H1 (cell line): Measurements from ENCODE around the gene SLC25A30. TPM values are rescaled to one million over a fixed set of nuclear protein-coding genes. Genes with fewer than 3 reads are reported as not detected.

ENCODE experiments used
- CTCF ChIA-PET: fragments of 300-600 bp; sonication (Branson Sonifier 250); formaldehyde crosslinking; loops from one replicate; lab custom pipeline; 2021; ENCODE audit not compliant: partially characterized antibody; lab: Charles Lee
- POLR2A ChIA-PET: fragments of 300-600 bp; sonication (Branson Sonifier 250); formaldehyde crosslinking; loops from one replicate; lab custom pipeline; 2021; ENCODE audit warnings: inconsistent platforms; ENCODE audit not compliant: partially characterized antibody; lab: Charles Lee
- DNase-seq, 2 experiments: peaks; one replicate each; pipeline versions ENCODE4 v3.0.0 to v3.0.0-alpha.2; 2010 to 2022; ENCODE audit warnings: low spot score in 2 of 2, low read depth in 1 of 2, mixed read lengths in 1 of 2
- FAIRE-seq: peaks from 2 replicates; lab custom pipeline; 2011; peaks lifted over from hg19 to GRCh38; lab: Jason Lieb, UNC
- H2AFZ ChIP-seq: 2 replicates; pipeline ENCODE4 v1.8.1; 2012; ENCODE audit warnings: low read length, inconsistent platforms
- H2AK5ac ChIP-seq: 2 replicates; pipeline ENCODE4 v1.6.1; 2013; ENCODE audit warnings: low read depth, low read length
- H2BK120ac ChIP-seq: replicated peaks from 2 replicates; pipeline ENCODE3; 2013; ENCODE audit warnings: low read depth, low read length, inconsistent platforms
- H2BK12ac ChIP-seq: 2 replicates; pipeline ENCODE4 v1.6.1; 2013; ENCODE audit warnings: low read depth, low read length
- H2BK15ac ChIP-seq: 2 replicates; pipeline ENCODE4 v1.6.1; 2013; ENCODE audit warnings: low read length
- H2BK20ac ChIP-seq: 2 replicates; pipeline ENCODE4 v1.6.1; 2013; ENCODE audit warnings: low read length
- H2BK5ac ChIP-seq: 2 replicates; pipeline ENCODE4 v1.6.1; 2013; ENCODE audit warnings: low read depth, low read length
- H3K14ac ChIP-seq: 2 replicates; pipeline ENCODE4 v1.6.1; 2013; ENCODE audit warnings: inconsistent platforms; ENCODE audit not compliant: insufficient read length
- H3K18ac ChIP-seq: 2 replicates; pipeline ENCODE4 v1.6.1; 2013; ENCODE audit warnings: low read length; ENCODE audit errors: extremely low read depth
- H3K23ac ChIP-seq: 2 replicates; pipeline ENCODE4 v1.6.1; 2013; ENCODE audit warnings: inconsistent platforms; ENCODE audit not compliant: insufficient read length
- H3K23me2 ChIP-seq: 2 replicates; pipeline ENCODE4 v1.6.1; 2013; ENCODE audit warnings: low read depth, low read length
- H3K27ac ChIP-seq: 2 replicates; pipeline ENCODE4 v1.6.1; 2011; ENCODE audit warnings: low read depth, low read length, inconsistent platforms
- H3K27me3 ChIP-seq, 4 experiments: replicated peaks in 1 of 4; 1 replicate in 1 of 4; 2 replicates in 3 of 4; pipeline versions ENCODE4 v1.6.1 to v1.8.1; 2011 to 2013; ENCODE audit warnings: low read length in 3 of 4, mild to moderate bottlenecking in 3 of 4, inconsistent platforms in 2 of 4, mixed read lengths in 2 of 4, moderate library complexity in 1 of 4; ENCODE audit not compliant: control insufficient read depth in 3 of 4, insufficient read depth in 3 of 4; ENCODE audit errors: extremely low read depth in 1 of 4
- H3K36me3 ChIP-seq, 4 experiments: 2 replicates each; pipeline versions ENCODE4 v1.6.1 to v1.8.1; 2011 to 2013; ENCODE audit warnings: mild to moderate bottlenecking in 4 of 4, low read length in 3 of 4, moderate library complexity in 2 of 4, control low read depth in 1 of 4, inconsistent platforms in 1 of 4; ENCODE audit not compliant: insufficient read depth in 4 of 4, control insufficient read depth in 2 of 4
- H3K4ac ChIP-seq: replicated peaks from 2 replicates; pipeline ENCODE3; 2013; ENCODE audit warnings: low read length, low read depth, mixed read lengths, inconsistent platforms; ENCODE audit not compliant: insufficient read length
- H3K4me1 ChIP-seq, 4 experiments: replicated peaks in 1 of 4; 1 replicate in 1 of 4; 2 replicates in 3 of 4; pipeline versions ENCODE4 v1.6.1 to v1.8.1; 2011 to 2013; ENCODE audit warnings: low read length in 3 of 4, inconsistent platforms in 2 of 4, mixed read lengths in 1 of 4; ENCODE audit not compliant: insufficient read depth in 4 of 4, control insufficient read depth in 3 of 4
- H3K4me2 ChIP-seq, 2 experiments: 2 replicates each; pipeline versions ENCODE4 v1.6.1 to v1.8.1; 2011 to 2013; ENCODE audit warnings: low read depth in 2 of 2, low read length in 2 of 2, control low read depth in 1 of 2, inconsistent platforms in 1 of 2, mild to moderate bottlenecking in 1 of 2; ENCODE audit not compliant: insufficient read depth in 1 of 2
- H3K4me3 ChIP-seq, 4 experiments: fragments of 200-600, 300-600 bp in 1 of 4; sonication (generic), shearing (Covaris generic), sonication (Bioruptor Twin) in 1 of 4; 2 replicates each; pipeline versions ENCODE4 v1.5.1 to v1.8.1; 2011 to 2016; ENCODE audit warnings: low read length in 4 of 4, low read depth in 3 of 4, control low read depth in 2 of 4, inconsistent platforms in 2 of 4, mild to moderate bottlenecking in 2 of 4, mixed read lengths in 1 of 4, moderate library complexity in 1 of 4; ENCODE audit not compliant: insufficient read depth in 2 of 4; ENCODE audit errors: extremely low read depth in 1 of 4
- H3K56ac ChIP-seq: replicated peaks from 2 replicates; pipeline ENCODE3; 2013; ENCODE audit warnings: low read depth, mild to moderate bottlenecking, mixed read lengths, low read length, inconsistent platforms; ENCODE audit not compliant: insufficient read length
- H3K79me1 ChIP-seq: 2 replicates; pipeline ENCODE4 v1.6.1; 2013; ENCODE audit warnings: low read depth, low read length, control low read depth
- H3K79me2 ChIP-seq, 2 experiments: 2 replicates each; pipeline versions ENCODE4 v1.6.1 to v1.8.1; 2012 to 2013; ENCODE audit warnings: low read length in 2 of 2, mild to moderate bottlenecking in 2 of 2, inconsistent platforms in 1 of 2; ENCODE audit not compliant: insufficient read depth in 2 of 2, control insufficient read depth in 1 of 2
- H3K9ac ChIP-seq, 4 experiments: replicated peaks in 1 of 4; 1 replicate in 1 of 4; 2 replicates in 3 of 4; pipeline versions ENCODE4 v1.6.1 to v1.8.1; 2011 to 2013; ENCODE audit warnings: low read depth in 3 of 4, low read length in 3 of 4, control low read depth in 2 of 4, mild to moderate bottlenecking in 2 of 4, moderate library complexity in 2 of 4, inconsistent platforms in 1 of 4; ENCODE audit errors: extremely low read depth in 1 of 4
- H3K9me3 ChIP-seq, 2 experiments: 2 replicates each; pipeline versions ENCODE4 v1.6.1 to v1.8.1; 2012 to 2013; ENCODE audit warnings: mild to moderate bottlenecking in 2 of 2, moderate library complexity in 2 of 2, control low read depth in 1 of 2, inconsistent platforms in 1 of 2, low read depth in 1 of 2, low read length in 1 of 2, mixed read lengths in 1 of 2; ENCODE audit not compliant: insufficient read depth in 2 of 2
- H4K20me1 ChIP-seq, 2 experiments: replicated peaks in 1 of 2; 2 replicates each; pipeline versions ENCODE3 to v1.8.1; 2011 to 2013; ENCODE audit warnings: inconsistent platforms in 2 of 2, low read length in 2 of 2, mild to moderate bottlenecking in 1 of 2; ENCODE audit not compliant: insufficient read depth in 2 of 2, control insufficient read depth in 1 of 2
- H4K5ac ChIP-seq: 2 replicates; pipeline ENCODE4 v1.6.1; 2013; ENCODE audit warnings: low read length, low read depth, mixed read lengths, inconsistent platforms; ENCODE audit not compliant: insufficient read length
- H4K8ac ChIP-seq: 2 replicates; pipeline ENCODE4 v1.8.0; 2013; ENCODE audit warnings: mild to moderate bottlenecking, moderate library complexity, low read length, inconsistent platforms; ENCODE audit not compliant: insufficient read depth; ENCODE audit errors: extremely low read depth
- H4K91ac ChIP-seq: replicated peaks from 2 replicates; pipeline ENCODE3; 2013; ENCODE audit warnings: low read length, mixed read lengths, inconsistent platforms; ENCODE audit not compliant: insufficient read length
- E2F6 ChIP-seq: IDR thresholded peaks from 2 replicates; pipeline ENCODE4 v1.6.1; 2012; ENCODE audit warnings: inconsistent platforms
- SUZ12 ChIP-seq: fragments of 200-600 bp; sonication (generic); IDR thresholded peaks from 2 replicates; pipeline ENCODE4 v1.6.1; 2012; ENCODE audit warnings: mild to moderate bottlenecking, inconsistent platforms, low read length, moderate library complexity, mixed read lengths
- WGBS, 2 experiments: shearing (Covaris generic) in 1 of 2; methylation state at CpG; one replicate each; pipeline versions ENCODE4 v1.1.6 to v1.1.7; 2013 to 2015; ENCODE audit warnings: low lambda C conversion rate in 2 of 2, mixed read lengths in 2 of 2, inconsistent platforms in 1 of 2, low coverage in 1 of 2, missing lambda C conversion rate in 1 of 2; ENCODE audit not compliant: insufficient replicate concordance in 2 of 2, insufficient coverage in 1 of 2, insufficient read length in 1 of 2; ENCODE audit errors: extremely low coverage in 1 of 2, missing lambda C conversion rate in 1 of 2; 5-methylcytosine and 5-hydroxymethylcytosine counted together
- polyA plus RNA-seq, 7 experiments: library from polyadenylated mRNA; depleted of rRNA in 3 of 7; stranded (reverse) in 5 of 7; unstranded in 2 of 7; fragments of >200 nt in 5 of 7; fragments of 200-250 nt in 2 of 7; gene quantifications; 1 replicate in 5 of 7; 2 replicates in 1 of 7; 4 replicates in 1 of 7; pipeline versions ENCODE4 v1.2.1 to v1.2.3, GENCODE V29; 2011 to 2013; ENCODE audit warnings: missing spikeins in 2 of 7, mixed read lengths in 2 of 7
- total RNA-seq: library from RNA; stranded (reverse); fragmentation: NEBNext Ultra II Directional; extraction: Animal tissue kit (Norgen Biotek cat#: 25700); gene quantifications from 2 replicates; pipeline ENCODE4 v1.2.1, GENCODE V29; 2021

SLC25A30 gene
- total and polyA plus RNA-seq, 2 of the 8 experiments (the other 6 are each of a cell fraction or from before 2014, with no cell fraction given), result 2.1 to 8.7 TPM

GRCh38 chr13:45410466-45410865 is 7.7 kb downstream of the SLC25A30 start:
- H2BK12ac ChIP-seq, result no peak overlapping the region
- H3K23ac ChIP-seq, result no peak overlapping the region
- WGBS, 2 experiments, result 93% methylated on average over 12 of the region's 12 CpGs; no CpG with 5 or more reads in 1 of the 2 experiments
- H3K18ac ChIP-seq, result no peak overlapping the region
- H2BK20ac ChIP-seq, result no peak overlapping the region
- ChIA-PET CTCF (interaction anchor here (0.6 to 1.2 kb wide), 2 partner anchors 40 to 99 kb away, joined by 3 to 6 read pairs; no protein-coding TSS in a partner anchor), POLR2A (interaction anchor here (1.1 to 1.2 kb wide), 3 partner anchors 54 to 70 kb away, joined by 3 read pairs; partner anchors contain the start of gene COG3)
- H3K79me2 ChIP-seq, result no peaks in the 10 kb centered on the region
- H4K91ac ChIP-seq, result no peak overlapping the region
- H3K23me2 ChIP-seq, result no peaks in the 10 kb centered on the region
- H4K5ac ChIP-seq, result no peak overlapping the region
- H3K56ac ChIP-seq, result no peak overlapping the region
- H3K14ac ChIP-seq, result no peak overlapping the region
- TF ChIP-seq SUZ12 (no peak), E2F6 (no peak)
- no peak overlapping the region for H2BK5ac ChIP-seq
- no peaks in the 10 kb centered on the region for H3K27me3 ChIP-seq
- no peak overlapping the region for H2AK5ac ChIP-seq
- H3K4me1 ChIP-seq, result no peaks in the 10 kb centered on the region; a peak in 1 of 7 replicates
- H3K36me3 ChIP-seq, result peaks cover 0 to 13% (median 4%) of the 10 kb centered on the region in 4 experiments; a peak in 4 of 8 replicates
- H3K4me3 ChIP-seq, result no peak overlapping the region
- peaks cover 2% of the 10 kb centered on the region; the same call in 1 of the 2 replicates for H3K79me1 ChIP-seq
- no peak for FAIRE-seq
- no peak overlapping the region for H2BK15ac ChIP-seq
- no peaks in the 10 kb centered on the region for H3K9me3 ChIP-seq
- H3K4me2 ChIP-seq, result no peak overlapping the region
- no peak overlapping the region for H2BK120ac ChIP-seq
- H2AFZ ChIP-seq, result no peak overlapping the region
- H3K27ac ChIP-seq, result no peak overlapping the region
- peaks cover 0 to 4% of the 10 kb centered on the region in 2 experiments for H4K20me1 ChIP-seq
- no peak overlapping the region for H3K9ac ChIP-seq
- no peak overlapping the region for H3K4ac ChIP-seq
- DNase-seq, result no peak
- no peak overlapping the region for H4K8ac ChIP-seq
